Measurements from ENCODE around the gene LAMC3.

DNA sequence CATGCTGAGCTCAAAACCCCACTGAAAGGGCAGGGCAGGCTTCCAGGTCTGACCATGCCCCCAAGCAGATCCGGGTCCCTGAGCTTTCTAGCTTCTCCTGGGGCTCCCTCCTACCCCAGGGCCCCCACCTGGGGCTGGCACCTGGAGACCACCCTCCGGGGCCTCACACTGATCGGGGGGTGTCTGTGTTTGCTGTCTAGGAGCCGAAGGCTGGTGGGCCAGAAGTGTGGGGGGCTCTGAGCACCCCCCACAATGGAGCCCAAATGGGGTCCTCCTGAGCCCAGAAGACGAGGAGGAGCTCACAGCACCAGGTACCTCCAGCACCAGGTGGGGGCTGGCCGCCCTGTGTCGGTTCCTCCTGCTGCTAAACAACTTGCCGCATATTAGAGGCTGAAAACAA is 39.8 kb downstream of the LAMC3 start:
- TF ChIP-seq POLR2AphosphoS5 (IDR thresholded peaks at IDR 0.05) (no peak), CTCF (IDR thresholded peaks at IDR 0.05) (no peak), POLR2A (IDR thresholded peaks at IDR 0.05) (no peak)

Measured in prostate gland (tissue), 2 donors.